ENCODE measurements around the gene PPP1CC.
"Not testable (repeated sequence)": the region's sequence is repeated elsewhere in the genome, so short reads cannot be mapped to it uniquely, and the experiment has no call there.

Gene PPP1CC

DNA sequence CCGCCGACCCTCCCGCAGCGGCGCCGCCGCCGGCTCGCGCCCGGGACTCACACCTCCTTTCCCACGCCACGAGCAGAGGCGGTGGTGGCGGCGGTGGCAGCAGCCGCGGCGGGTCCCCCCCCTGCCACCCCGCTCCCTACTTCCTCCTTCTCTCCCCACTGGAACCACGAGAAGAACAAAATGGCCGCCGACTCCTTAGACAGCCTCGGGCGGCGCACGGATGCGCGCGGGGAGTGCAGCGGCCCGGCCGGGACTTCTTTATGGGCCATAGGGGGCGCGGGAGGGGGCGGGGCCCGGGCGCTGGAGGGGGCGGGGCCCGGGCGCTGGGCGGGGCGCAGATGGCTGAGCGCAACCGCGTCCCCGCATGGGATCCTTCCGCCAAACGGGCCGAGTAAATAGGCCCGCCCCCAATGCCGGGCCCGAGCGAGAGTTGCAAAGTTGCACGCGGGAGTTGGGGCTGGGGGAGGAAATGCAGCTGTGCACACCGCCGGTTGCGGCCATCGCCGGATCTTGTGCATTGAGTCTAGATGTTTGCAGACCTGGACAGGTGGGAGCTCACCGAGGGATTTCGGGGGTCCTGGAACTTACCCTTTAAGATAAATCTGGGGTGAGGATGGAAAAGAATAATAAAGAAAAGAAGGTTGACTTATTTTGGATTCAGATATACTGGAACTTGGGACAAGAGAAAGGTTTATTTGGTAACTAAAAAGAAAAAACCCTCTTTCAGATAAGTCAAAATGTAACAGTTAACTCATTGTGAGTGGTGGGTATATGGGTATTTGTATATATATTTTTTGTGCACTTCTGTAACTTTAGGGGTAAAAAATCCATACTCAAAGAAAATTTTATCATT, at the start of gene PPP1CC:
PPP1CC (minus strand) TSS at position 174 of the 853 bp plus-strand sequence. CDS start 184 bp downstream, outside the sequence.
- peak; percentile 95 for DNase-seq

DNA sequence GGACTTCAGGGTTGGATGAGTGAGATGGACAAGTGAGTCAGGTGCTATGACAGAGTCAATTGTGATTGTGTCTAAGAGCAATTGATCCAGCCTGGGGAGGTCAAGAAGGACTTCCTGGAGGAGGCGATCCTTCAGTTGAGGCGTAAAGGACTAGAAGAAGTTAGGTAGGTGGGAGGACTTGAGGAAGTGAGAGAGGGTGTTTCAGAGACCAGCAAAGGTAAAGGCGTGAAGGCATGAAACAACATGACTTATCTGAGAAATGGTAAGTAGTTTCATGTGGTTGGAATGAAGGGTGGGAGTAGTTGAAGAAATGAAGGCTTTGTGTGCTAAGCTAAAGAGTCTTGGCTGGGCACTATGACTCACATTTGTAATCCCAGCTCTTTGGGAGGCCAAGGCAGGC, 48.9 kb upstream of the PPP1CC start:
- DNase-seq, result no peak

GRCh38 chr12:110790301-110790700, 47.6 kb upstream of the PPP1CC start:
- no peak for DNase-seq

GRCh38 chr12:110786012-110786411, 43.3 kb upstream of the PPP1CC start:
- DNase-seq, result no peak

DNA sequence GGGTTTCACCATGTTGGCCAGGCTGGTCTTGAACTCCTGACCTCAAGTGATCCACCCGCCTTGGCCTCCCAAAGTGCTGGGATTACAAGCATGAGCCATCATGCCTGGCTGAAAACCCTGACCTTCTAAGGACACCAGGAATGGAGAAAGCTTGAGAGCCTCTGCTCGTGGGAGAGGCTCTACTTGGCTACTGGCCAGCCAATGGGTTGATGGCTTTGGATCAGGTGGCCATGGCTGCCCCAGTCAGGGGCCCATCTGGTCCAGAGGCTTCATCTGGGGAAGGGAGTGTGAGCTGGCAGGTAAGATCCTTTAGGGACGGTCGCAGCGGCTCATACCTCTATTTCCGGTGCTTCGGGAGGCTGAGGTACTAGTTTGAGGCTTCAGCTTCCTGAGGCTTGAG, 42.5 kb upstream of the PPP1CC start:
- DNase-seq, result no peak

- DNase-seq, result no peak
Measured at GRCh38 chr12:110782922-110783321, 40.2 kb upstream of the PPP1CC start.

- no peak for DNase-seq
Measured at GRCh38 chr12:110782094-110782493, 39.4 kb upstream of the PPP1CC start.

DNA sequence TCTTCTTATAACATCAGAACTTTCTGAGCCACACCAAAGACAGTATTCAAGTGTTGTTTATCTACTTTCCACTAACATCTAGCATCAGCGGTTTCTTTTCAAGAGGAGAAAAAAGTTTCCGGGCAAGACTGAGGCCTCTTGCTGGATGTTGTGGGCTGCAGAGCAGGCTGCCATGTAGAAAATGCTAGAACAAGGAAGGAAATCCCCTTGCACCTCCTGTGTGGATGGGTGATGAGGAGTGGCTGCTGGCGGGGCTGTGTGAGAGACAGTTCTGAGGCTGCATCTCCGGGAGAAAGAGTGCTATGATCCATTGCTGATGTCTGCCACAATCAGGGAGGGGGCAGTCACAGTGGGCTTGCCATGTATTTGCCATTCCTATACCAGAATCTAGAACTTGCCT, 37.8 kb upstream of the PPP1CC start:
- DNase-seq, result no peak

- no peak for DNase-seq
Measured at GRCh38 chr12:110778833-110779577, 36.3 kb upstream of the PPP1CC start.

- DNase-seq, result no peak
Measured at GRCh38 chr12:110776410-110776809, 33.7 kb upstream of the PPP1CC start.

DNA sequence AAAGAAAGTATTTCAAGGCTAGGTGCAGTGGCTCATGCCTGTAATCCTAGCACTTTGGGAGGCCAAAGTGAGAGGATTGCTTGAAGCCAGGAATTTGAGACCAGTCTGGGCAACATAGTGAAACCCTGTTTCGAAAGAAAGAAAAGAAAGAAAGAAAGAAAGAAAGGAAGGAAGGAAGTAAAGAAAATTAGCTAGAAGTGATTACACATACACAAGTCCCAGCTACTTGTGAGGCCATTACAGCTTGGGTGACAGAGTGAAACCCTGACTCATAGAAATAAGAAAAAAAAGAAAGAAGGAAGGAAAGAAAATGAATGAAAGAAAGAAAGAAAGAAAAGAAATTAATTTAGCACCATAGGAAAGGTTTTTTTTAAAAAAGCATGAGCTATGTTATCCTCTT, 33.3 kb upstream of the PPP1CC start:
- DNase-seq, result no peak

DNA sequence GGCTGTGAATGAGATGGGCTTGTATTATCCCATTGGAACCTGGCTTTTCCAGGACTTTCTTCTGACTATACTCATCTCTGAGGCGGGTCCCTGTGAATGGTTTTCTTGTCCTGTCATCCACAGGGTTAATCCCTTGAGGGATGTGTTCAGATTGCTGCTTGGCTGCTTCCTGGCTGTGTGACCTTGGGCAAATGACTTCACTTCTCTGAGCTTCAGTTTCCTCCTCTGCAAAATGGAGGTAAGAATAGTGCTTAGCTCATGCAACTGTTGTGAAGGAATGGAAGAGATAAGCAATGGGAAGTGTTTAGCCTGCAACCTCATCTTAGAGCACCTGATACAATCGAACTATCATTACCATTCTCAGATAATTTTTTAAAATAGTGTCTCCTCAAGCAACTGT, 32.1 kb upstream of the PPP1CC start:
- DNase-seq, result no peak

DNA sequence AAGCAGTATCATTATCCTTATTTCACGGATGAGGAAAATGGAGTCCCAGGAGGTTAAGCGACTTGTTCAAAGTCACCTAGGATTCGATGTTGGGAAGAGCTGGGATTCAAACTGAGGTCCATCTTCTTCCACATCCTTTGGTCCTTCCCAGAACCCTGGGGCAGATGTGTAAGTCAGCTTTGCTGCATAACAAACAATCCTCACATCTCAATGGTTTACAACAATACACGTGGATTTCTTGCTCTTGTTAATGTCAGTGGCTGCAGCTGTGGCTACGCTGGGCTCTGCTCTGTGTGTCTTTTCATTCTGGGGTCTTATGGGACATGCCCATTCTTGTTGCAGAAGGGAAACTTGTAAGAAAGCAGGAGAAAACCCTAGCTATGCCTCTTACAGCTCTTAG, 26.3 kb upstream of the PPP1CC start:
- no peak for DNase-seq

DNA sequence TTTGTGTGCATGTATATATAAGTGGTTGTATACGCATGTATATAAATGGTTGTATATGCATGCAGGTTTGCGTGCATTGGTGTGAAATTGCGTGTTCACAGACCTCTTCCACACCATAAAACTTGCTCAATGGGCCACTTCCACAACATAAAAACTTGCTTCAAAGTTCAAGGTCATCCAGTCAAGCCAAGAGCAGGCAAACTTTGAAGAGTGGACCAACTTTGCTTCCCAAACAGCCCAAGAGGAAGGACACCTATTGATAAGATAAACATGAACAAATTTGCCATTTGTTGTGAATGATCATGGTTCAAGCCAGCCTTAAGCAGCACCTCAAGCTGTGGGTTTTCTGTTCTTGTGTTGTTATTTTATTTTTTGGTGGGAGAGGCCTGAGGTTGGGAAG, 25.2 kb upstream of the PPP1CC start:
- no peak for DNase-seq

GRCh38 chr12:110766311-110767154, 23.8 kb upstream of the PPP1CC start:
- no peak for DNase-seq

DNA sequence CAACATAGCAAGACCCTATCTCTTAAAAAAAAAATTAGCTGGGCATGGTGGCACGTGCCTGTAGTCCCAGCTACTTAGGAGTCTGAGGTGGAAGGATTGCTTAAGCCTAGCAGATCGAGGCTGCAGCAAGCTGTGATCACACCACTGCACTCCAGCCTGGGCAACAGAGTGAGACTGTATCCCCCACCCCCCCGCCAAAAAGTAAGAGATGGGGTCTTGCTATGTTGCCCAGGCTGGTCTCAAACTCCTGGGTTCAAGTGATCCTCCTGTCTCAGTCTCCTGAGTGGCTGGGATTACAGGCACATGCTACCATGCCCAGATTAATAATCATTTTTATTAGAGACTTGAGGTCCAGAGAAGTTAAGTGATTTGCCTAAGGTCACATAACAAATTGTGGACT, 22.9 kb upstream of the PPP1CC start:
- not testable (repeated sequence) for DNase-seq

DNA sequence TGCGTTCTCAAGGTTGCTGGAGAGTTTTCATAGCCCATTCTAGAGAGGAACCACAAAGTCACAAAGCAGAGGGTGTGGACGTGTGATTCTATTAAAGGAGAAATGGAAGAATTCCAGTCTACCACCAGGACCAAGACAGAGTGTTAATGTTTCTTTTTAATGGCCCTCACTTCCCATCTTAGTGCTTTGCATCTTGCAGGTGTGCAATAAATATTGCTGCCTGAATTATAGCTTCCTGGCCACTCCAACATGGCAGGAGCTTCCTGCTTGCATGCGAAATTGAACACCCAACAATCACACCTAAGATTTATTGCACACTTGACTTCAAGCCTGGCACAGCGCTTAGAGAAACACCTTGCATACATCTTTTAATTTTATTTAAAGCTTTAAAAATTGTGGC, 22.4 kb upstream of the PPP1CC start:
- DNase-seq, result no peak

DNA sequence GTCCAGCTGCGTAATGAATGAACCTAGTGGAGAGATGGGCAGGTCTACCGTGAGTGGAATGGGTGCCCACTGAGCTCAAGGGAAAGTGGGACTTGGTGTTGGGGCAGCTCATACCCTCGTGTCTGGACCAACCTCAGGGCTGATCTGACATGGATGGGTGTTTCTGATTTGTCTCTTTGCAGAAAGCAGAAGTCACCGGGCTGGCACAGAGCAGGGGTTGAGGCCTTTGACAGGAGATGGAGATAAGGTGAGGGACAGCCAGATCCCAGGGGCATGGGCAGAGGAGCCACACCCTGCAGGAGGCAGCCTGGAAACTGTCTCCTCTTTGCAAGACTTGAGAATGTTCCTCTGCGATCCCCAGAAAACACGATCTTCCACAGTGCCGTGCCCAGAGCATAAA, 20.9 kb upstream of the PPP1CC start:
- no peak for DNase-seq

DNA sequence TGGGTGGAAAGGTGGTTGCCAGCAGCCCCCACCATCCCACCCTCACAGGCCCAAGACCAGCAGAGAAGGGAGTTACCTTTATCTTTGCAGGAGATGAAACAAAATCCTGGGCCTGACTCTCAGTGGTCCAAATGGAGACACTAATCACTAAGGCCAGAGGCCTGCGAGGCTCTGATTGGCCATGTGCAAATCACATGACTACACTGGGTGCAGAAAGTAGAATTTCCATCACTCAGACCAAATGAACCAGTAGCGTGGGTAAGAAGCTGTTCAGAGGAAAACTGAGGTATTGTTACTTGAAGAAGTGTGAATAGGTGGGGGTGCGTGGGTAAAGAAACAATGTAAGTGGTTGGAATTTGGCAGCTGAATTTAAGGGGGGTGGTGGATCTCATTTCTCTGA, 20.2 kb upstream of the PPP1CC start:
- no peak for DNase-seq

GRCh38 chr12:110760204-110760609, 17.5 kb upstream of the PPP1CC start:
- DNase-seq, result no peak

DNA sequence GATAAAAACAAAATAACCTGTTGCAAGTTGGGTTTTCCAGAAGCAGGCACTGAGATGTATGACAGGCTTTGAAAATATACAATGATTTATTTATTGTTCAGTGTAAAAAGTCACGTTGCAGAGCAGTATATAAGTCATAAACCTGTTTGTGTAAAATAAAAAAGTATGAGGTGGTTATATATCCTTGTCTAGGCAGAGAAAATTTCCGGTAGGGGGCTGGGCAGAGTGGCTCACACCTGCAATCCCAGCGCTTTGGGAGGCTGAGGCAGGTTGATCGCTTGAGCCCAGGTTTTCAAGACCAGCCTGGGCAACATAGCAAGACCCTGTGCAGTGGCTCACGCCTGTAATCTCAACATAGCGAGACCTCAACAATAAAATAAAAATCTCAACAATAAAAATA, 16.2 kb upstream of the PPP1CC start:
- no peak for DNase-seq

DNA sequence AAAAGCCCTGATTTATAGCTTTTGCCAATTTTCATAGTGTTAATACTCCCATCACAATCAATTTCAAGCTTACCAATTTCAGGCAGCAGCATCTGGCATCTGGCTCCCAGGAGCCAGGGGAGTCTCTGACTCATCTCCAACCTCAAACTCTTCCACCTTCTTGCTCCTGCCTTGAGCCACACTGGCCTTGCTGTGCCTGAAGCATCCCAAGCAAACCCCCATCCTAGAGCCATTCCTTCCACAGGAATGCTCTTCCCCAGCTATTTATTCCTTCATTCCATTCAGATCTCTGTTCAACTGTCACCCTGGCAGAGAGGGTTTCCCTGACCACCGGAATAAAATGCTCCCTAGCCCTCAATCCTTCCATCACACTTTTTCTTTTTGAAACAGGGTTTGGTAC, 13.9 kb upstream of the PPP1CC start:
- DNase-seq, result no peak

- DNase-seq, result no peak
Measured at GRCh38 chr12:110754101-110754793, 11.6 kb upstream of the PPP1CC start.
